IPS-15b (cell line): ENCODE measurements around the gene LOXHD1.

Experiments
- H3K27me3 ChIP-seq: one replicate; pipeline ENCODE4 v1.6.1; 2013; ENCODE audit warnings: low read length; ENCODE audit not compliant: control insufficient read depth, insufficient read depth
- H3K36me3 ChIP-seq: one replicate; pipeline ENCODE4 v1.6.1; 2013; ENCODE audit warnings: low read length; ENCODE audit not compliant: control insufficient read depth, insufficient read depth
- H3K4me1 ChIP-seq: one replicate; pipeline ENCODE4 v1.6.1; 2013; ENCODE audit warnings: mild to moderate bottlenecking, low read length; ENCODE audit not compliant: control insufficient read depth, insufficient read depth
- H3K4me3 ChIP-seq: one replicate; pipeline ENCODE4 v1.5.1; 2013; ENCODE audit warnings: low read depth, low read length
- H3K9ac ChIP-seq: one replicate; pipeline ENCODE4 v1.6.1; 2013; ENCODE audit warnings: low read depth, mild to moderate bottlenecking, low read length
- H3K9me3 ChIP-seq: one replicate; pipeline ENCODE4 v1.6.1; 2013; ENCODE audit warnings: mild to moderate bottlenecking, low read length; ENCODE audit not compliant: control insufficient read depth, insufficient read depth

The LOXHD1 gene, protein sequence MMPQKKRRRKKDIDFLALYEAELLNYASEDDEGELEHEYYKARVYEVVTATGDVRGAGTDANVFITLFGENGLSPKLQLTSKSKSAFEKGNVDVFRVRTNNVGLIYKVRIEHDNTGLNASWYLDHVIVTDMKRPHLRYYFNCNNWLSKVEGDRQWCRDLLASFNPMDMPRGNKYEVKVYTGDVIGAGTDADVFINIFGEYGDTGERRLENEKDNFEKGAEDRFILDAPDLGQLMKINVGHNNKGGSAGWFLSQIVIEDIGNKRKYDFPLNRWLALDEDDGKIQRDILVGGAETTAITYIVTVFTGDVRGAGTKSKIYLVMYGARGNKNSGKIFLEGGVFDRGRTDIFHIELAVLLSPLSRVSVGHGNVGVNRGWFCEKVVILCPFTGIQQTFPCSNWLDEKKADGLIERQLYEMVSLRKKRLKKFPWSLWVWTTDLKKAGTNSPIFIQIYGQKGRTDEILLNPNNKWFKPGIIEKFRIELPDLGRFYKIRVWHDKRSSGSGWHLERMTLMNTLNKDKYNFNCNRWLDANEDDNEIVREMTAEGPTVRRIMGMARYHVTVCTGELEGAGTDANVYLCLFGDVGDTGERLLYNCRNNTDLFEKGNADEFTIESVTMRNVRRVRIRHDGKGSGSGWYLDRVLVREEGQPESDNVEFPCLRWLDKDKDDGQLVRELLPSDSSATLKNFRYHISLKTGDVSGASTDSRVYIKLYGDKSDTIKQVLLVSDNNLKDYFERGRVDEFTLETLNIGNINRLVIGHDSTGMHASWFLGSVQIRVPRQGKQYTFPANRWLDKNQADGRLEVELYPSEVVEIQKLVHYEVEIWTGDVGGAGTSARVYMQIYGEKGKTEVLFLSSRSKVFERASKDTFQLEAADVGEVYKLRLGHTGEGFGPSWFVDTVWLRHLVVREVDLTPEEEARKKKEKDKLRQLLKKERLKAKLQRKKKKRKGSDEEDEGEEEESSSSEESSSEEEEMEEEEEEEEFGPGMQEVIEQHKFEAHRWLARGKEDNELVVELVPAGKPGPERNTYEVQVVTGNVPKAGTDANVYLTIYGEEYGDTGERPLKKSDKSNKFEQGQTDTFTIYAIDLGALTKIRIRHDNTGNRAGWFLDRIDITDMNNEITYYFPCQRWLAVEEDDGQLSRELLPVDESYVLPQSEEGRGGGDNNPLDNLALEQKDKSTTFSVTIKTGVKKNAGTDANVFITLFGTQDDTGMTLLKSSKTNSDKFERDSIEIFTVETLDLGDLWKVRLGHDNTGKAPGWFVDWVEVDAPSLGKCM (N-terminal part only)

GRCh38 chr18:46657115-46657955, at the start of gene LOXHD1:
TSS of gene LOXHD1 (minus strand) at chr18:46657220. CDS start at chr18:46657033, 187 bp downstream.
- Histone ChIP-seq H3K36me3 (no peaks in the 10 kb centered on the region), H3K9me3 (no peaks in the 10 kb centered on the region), H3K27me3 (no peaks in the 10 kb centered on the region), H3K4me1 (peaks cover 7% of the 10 kb centered on the region), H3K9ac (no peak within 1 kb of the TSS), H3K4me3 (peak within 1 kb of the TSS; percentile 13)

DNA sequence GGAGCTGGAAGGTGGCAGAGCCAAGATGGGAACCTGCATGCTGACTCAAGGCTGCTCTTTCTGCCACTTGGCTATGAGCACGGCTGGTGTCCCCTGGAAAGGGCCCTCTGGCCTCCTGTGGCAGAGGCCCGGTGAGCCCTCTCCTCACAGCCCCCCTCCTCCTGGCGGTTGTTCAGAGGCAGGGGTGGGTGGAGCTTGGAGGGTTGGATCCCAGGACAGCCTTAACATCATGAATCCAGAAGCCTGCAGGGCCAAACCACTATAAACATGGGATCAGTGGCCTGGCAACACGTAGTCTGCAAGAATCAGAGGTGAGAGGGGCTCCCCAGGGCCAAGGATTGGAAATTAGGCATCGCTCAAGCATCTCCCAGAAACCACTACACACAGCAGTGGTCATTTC, 48.5 kb upstream of the LOXHD1 start:
- H3K9ac ChIP-seq: no peak overlapping the region
- H3K27me3 ChIP-seq: no peaks in the 10 kb centered on the region
- H3K9me3 ChIP-seq: no peaks in the 10 kb centered on the region
- no peak overlapping the region for H3K4me3 ChIP-seq
- H3K36me3 ChIP-seq: no peaks in the 10 kb centered on the region
- H3K4me1 ChIP-seq: no peaks in the 10 kb centered on the region

GRCh38 chr18:46704816-46705215, 47.8 kb upstream of the LOXHD1 start:
- no peak overlapping the region for H3K9ac ChIP-seq
- H3K36me3 ChIP-seq: no peaks in the 10 kb centered on the region
- H3K4me1 ChIP-seq: no peaks in the 10 kb centered on the region
- H3K9me3 ChIP-seq: no peaks in the 10 kb centered on the region
- no peak overlapping the region for H3K4me3 ChIP-seq
- H3K27me3 ChIP-seq: no peaks in the 10 kb centered on the region

DNA sequence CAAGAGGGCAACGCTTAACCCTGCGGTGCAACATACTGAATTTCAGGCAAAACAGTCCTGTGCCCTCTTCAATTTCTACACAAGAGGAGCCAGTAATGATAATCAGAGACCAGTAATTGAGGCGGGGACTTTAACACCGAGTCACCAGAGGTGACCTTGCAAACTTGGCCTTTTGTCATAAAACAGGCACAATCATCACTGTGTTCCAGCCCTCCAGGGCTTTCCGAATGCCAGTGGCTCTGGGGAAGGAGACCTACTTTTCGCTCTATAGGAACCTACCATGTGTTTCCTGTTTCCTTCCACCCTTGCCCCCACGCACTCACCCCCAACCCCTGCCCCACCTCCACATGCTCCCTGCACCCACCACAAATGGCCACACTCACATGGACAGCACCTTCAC, 47.2 kb upstream of the LOXHD1 start:
- no peak overlapping the region for H3K9ac ChIP-seq

GRCh38 chr18:46702471-46702870, 45.5 kb upstream of the LOXHD1 start:
- Histone ChIP-seq H3K4me3 (no peak overlapping the region), H3K4me1 (no peaks in the 10 kb centered on the region), H3K27me3 (no peaks in the 10 kb centered on the region), H3K36me3 (no peaks in the 10 kb centered on the region), H3K9me3 (no peaks in the 10 kb centered on the region), H3K9ac (no peak overlapping the region)

More for the DNA sequence above, 47.2 kb upstream of the LOXHD1 start:
- Histone ChIP-seq H3K9me3 (no peaks in the 10 kb centered on the region), H3K4me3 (no peak overlapping the region), H3K36me3 (no peaks in the 10 kb centered on the region), H3K4me1 (no peaks in the 10 kb centered on the region), H3K27me3 (no peaks in the 10 kb centered on the region)

DNA sequence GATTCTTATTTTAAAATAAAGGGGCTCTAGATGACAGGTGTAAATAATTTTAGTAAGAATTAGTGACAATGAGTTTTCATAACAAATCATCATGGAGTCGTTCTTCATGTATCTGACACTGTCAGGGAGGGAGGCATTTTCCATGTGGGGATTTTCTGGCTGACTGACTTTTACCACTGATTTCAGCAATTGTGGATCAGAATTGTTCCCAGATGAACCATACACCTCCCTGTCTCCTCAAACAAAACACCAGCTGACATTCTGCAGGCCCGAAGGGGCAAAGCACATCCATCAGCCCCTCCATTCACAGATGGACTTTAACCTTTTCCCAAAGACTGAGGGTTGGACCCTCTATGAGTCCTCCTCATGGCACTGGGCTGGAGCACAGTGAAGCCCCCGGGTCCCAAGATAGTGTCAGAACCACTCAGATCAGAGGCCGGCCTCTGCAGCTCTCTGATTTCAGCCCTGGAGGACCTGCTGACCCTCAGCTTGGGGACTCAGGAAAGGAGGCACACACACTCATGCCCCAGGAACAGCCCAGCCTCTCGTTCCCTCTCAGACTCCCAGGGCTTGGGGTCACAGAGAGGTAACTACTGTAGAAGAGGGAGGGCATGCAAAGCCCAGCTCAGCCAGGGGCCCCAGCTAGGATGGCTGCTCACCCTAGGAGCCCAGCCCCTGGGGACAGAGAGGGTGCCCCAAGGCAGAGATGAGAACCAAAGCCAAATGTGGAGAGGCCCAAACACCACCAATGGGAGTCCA, 43.2 kb upstream of the LOXHD1 start:
- Histone ChIP-seq H3K9me3 (no peaks in the 10 kb centered on the region), H3K27me3 (no peaks in the 10 kb centered on the region), H3K36me3 (no peaks in the 10 kb centered on the region), H3K4me3 (no peak overlapping the region), H3K4me1 (no peaks in the 10 kb centered on the region), H3K9ac (no peak overlapping the region)

DNA sequence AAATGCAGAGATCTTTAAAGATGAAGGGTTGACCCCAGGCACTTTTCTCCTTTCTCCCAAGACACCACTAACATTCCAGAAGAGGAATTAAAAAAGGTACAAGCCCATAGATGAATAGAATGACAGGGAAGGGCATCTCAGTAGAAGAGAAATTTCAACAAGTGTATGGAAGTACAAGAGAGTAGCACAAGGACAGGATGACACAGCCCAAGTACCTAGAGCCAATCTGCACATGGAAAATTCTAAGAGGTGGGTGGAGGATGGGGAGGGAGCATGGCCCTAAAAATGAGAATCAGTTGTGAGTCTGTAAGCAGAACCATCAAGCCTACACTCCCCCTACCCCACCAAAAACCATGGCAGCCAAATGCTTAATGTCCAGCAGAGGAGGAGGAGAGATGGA, 39.7 kb upstream of the LOXHD1 start:
- no peak overlapping the region for H3K4me3 ChIP-seq

GRCh38 chr18:46696268-46696667, 39.2 kb upstream of the LOXHD1 start:
- no peaks in the 10 kb centered on the region for H3K27me3 ChIP-seq
- no peaks in the 10 kb centered on the region for H3K36me3 ChIP-seq
- no peak overlapping the region for H3K9ac ChIP-seq
- no peaks in the 10 kb centered on the region for H3K9me3 ChIP-seq
- H3K4me3 ChIP-seq: no peak overlapping the region
- peaks cover 8% of the 10 kb centered on the region for H3K4me1 ChIP-seq

More for the DNA sequence above, 39.7 kb upstream of the LOXHD1 start:
- Histone ChIP-seq H3K36me3 (no peaks in the 10 kb centered on the region), H3K27me3 (no peaks in the 10 kb centered on the region), H3K4me1 (peaks cover 8% of the 10 kb centered on the region), H3K9me3 (no peaks in the 10 kb centered on the region), H3K9ac (no peak overlapping the region)

GRCh38 chr18:46693996-46694395, 37.0 kb upstream of the LOXHD1 start:
- Histone ChIP-seq H3K9ac (no peak overlapping the region), H3K4me1 (peaks cover 8% of the 10 kb centered on the region), H3K4me3 (no peak overlapping the region), H3K9me3 (no peaks in the 10 kb centered on the region), H3K27me3 (no peaks in the 10 kb centered on the region), H3K36me3 (peaks cover 3% of the 10 kb centered on the region)

DNA sequence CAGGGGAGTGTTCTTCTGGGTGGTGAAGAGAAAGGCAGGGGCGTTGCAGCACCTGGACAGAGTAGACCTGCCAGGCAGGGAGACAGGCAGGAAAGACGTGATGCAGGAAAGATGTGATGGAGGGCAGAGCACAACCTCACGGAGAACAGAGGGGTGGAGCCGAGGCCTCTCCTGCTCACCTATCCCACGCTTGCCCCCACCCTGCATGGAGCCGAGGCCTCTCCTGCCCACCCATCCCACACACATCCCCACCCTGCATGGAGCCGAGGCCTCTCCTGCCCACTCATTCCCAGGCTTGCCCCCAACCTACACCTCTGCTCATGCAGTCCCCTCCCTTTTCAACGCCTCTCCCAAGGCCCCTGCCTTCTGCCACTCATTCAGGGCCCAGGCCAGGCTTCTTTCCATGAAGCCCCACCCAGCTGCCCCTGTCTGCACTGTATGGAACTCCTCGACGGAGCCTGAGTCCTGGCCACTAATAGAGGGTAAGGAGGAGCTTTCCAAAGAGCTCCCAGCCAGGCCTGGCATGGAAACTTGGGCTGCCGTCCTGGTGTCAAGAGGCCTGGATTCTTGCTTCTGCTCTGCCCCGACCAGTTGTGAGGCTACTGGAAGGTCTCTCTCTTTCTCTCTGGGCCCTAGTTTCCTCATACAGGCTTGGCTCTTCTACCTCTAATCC, 32.0 kb upstream of the LOXHD1 start:
- Histone ChIP-seq H3K4me1 (peaks cover 8% of the 10 kb centered on the region), H3K4me3 (no peak overlapping the region), H3K9me3 (no peaks in the 10 kb centered on the region), H3K36me3 (peaks cover 3% of the 10 kb centered on the region), H3K27me3 (no peaks in the 10 kb centered on the region), H3K9ac (no peak overlapping the region)
